Liver (tissue), 9 donors: Measurements from ENCODE around the gene SPRN. TPM values are rescaled to one million over a fixed set of nuclear protein-coding genes. Genes with fewer than 3 reads are reported as not detected.

Experiments
- DNase-seq: peaks from one replicate; pipeline ENCODE4 v3.0.0-alpha.2; 2017; ENCODE audit warnings: low spot score
- H3K27ac ChIP-seq, 2 donors: one replicate each; pipeline ENCODE4 v1.7.0; 2013; ENCODE audit warnings: inconsistent platforms in 2 of 2, low read length in 2 of 2, control low read depth in 1 of 2, low read depth in 1 of 2, mild to moderate bottlenecking in 1 of 2
- H3K27me3 ChIP-seq, 4 donors: one replicate each; pipeline versions ENCODE4 v1.6.1 to v1.7.0; 2013; ENCODE audit warnings: low read length in 3 of 4, inconsistent platforms in 1 of 4, mild to moderate bottlenecking in 1 of 4, moderate library complexity in 1 of 4; ENCODE audit not compliant: control insufficient read depth in 4 of 4, insufficient read depth in 4 of 4
- H3K36me3 ChIP-seq, 4 donors: one replicate each; pipeline versions ENCODE4 v1.6.1 to v1.7.0; 2013; ENCODE audit warnings: low read length in 3 of 4, mild to moderate bottlenecking in 3 of 4, low read depth in 1 of 4, moderate library complexity in 1 of 4; ENCODE audit not compliant: control insufficient read depth in 4 of 4, insufficient read depth in 3 of 4
- H3K4me1 ChIP-seq, 4 donors: one replicate each; pipeline versions ENCODE4 v1.6.1 to v1.7.0; 2013; ENCODE audit warnings: low read length in 3 of 4, mild to moderate bottlenecking in 3 of 4, moderate library complexity in 1 of 4; ENCODE audit not compliant: control insufficient read depth in 4 of 4, insufficient read depth in 4 of 4
- H3K4me3 ChIP-seq, 3 donors: one replicate each; pipeline versions ENCODE4 v1.6.1 to v1.7.0; 2013; ENCODE audit warnings: low read length in 3 of 3, control low read depth in 1 of 3, low read depth in 1 of 3, mild to moderate bottlenecking in 1 of 3
- H3K9ac ChIP-seq, 2 donors: one replicate each; pipeline ENCODE4 v1.7.0; 2013; ENCODE audit warnings: low read length in 2 of 2, mild to moderate bottlenecking in 2 of 2, moderate library complexity in 2 of 2, control low read depth in 1 of 2, low read depth in 1 of 2
- H3K9me3 ChIP-seq, 4 donors: one replicate each; pipeline versions ENCODE4 v1.6.1 to v1.7.0; 2013; ENCODE audit warnings: low read length in 3 of 4; ENCODE audit not compliant: control insufficient read depth in 4 of 4
- EGR1 ChIP-seq, 2 donors: IDR thresholded peaks; 2 replicates each; pipeline ENCODE4 v1.6.1; 2016 to 2018; ENCODE audit warnings: antibody characterized with exemption in 2 of 2, low read depth in 2 of 2
- FOXA1 ChIP-seq: IDR thresholded peaks from 2 replicates; pipeline ENCODE4 v1.6.1; 2016; ENCODE audit warnings: antibody characterized with exemption
- FOXA2 ChIP-seq: IDR thresholded peaks from 2 replicates; pipeline ENCODE4 v1.6.1; 2016; ENCODE audit warnings: antibody characterized with exemption
- GABPA ChIP-seq, 2 donors: IDR thresholded peaks in 1 of 2; conservative IDR thresholded peaks in 1 of 2; 2 replicates each; pipeline ENCODE4 v1.6.1; 2016; ENCODE audit warnings: antibody characterized with exemption in 2 of 2, mild to moderate bottlenecking in 1 of 2, moderate library complexity in 1 of 2
- HNF4A ChIP-seq, 2 donors: conservative IDR thresholded peaks; 2 replicates each; pipeline ENCODE4 v1.6.1; 2016; ENCODE audit warnings: antibody characterized with exemption in 2 of 2, mild to moderate bottlenecking in 2 of 2
- HNF4G ChIP-seq: IDR thresholded peaks from 2 replicates; pipeline ENCODE4 v1.6.1; 2016; ENCODE audit warnings: antibody characterized with exemption
- JUND ChIP-seq, 2 donors: IDR thresholded peaks; 2 replicates each; pipeline ENCODE4 v1.6.1; 2016; ENCODE audit warnings: antibody characterized with exemption in 2 of 2
- MAX ChIP-seq: IDR thresholded peaks from 2 replicates; pipeline ENCODE4 v1.6.1; 2016; ENCODE audit warnings: antibody characterized with exemption
- REST ChIP-seq: IDR thresholded peaks from 2 replicates; pipeline ENCODE4 v1.6.1; 2016; ENCODE audit warnings: antibody characterized with exemption, mild to moderate bottlenecking
- RXRA ChIP-seq, 2 donors: IDR thresholded peaks; 2 replicates each; pipeline ENCODE4 v1.6.1; 2017 to 2018; ENCODE audit warnings: antibody characterized with exemption in 2 of 2, mild to moderate bottlenecking in 1 of 2
- SP1 ChIP-seq: IDR thresholded peaks from 2 replicates; pipeline ENCODE4 v1.6.1; 2018; ENCODE audit warnings: antibody characterized with exemption, mild to moderate bottlenecking
- TAF1 ChIP-seq: conservative IDR thresholded peaks from 2 replicates; pipeline ENCODE4 v1.6.1; 2016; ENCODE audit warnings: antibody characterized with exemption, mild to moderate bottlenecking
- YY1 ChIP-seq: IDR thresholded peaks from 2 replicates; pipeline ENCODE4 v1.6.1; 2016; ENCODE audit warnings: antibody characterized with exemption, mild to moderate bottlenecking
- ZBTB33 ChIP-seq: IDR thresholded peaks from 2 replicates; pipeline ENCODE4 v1.6.1; 2016; ENCODE audit warnings: antibody characterized with exemption
- WGBS: extraction: QIAGEN DNeasy Blood & Tissue Kit; methylation state at CpG from one replicate; pipeline ENCODE4 v1.1.7; 2013; 5-methylcytosine and 5-hydroxymethylcytosine counted together
- polyA plus RNA-seq, 2 donors: library from polyadenylated mRNA; stranded (reverse) in 1 of 2; unstranded in 1 of 2; fragments of 200-250 nt in 1 of 2; fragments of >200 nt in 1 of 2; fragmentation: Nextera tagmentation in 1 of 2; extraction: Ambion mirVana in 1 of 2; gene quantifications; one replicate each; pipeline versions ENCODE4 v1.2.1 to v1.2.3, GENCODE V29; 2013 to 2015
- total RNA-seq, 2 donors: library from RNA; depleted of rRNA; stranded (reverse); fragments of >200 nt; gene quantifications; one replicate each; pipeline ENCODE4 v1.2.3, GENCODE V29; 2014
- TF ChIP-seq, protein P1 (sequence below): IDR thresholded peaks from 2 replicates; pipeline ENCODE4 v1.6.1; 2016; ENCODE audit warnings: antibody characterized with exemption
- TF ChIP-seq, protein P2 (sequence below): fragments of 150-350 bp; IDR thresholded peaks from 2 replicates; pipeline ENCODE4 v1.5.1; 2017; ENCODE audit warnings: improper control_type of control experiment, low read depth, low read length; ENCODE audit not compliant: missing input control
- donor health status: healthy.
- donor health status: healthy.
- donor health status: healthy.
- donor health status: healthy.
- donor health status: healthy.

SPRN gene
- total and polyA plus RNA-seq, 4 donors: 1.3 to 36.4 TPM; not detected in 2

DNA sequence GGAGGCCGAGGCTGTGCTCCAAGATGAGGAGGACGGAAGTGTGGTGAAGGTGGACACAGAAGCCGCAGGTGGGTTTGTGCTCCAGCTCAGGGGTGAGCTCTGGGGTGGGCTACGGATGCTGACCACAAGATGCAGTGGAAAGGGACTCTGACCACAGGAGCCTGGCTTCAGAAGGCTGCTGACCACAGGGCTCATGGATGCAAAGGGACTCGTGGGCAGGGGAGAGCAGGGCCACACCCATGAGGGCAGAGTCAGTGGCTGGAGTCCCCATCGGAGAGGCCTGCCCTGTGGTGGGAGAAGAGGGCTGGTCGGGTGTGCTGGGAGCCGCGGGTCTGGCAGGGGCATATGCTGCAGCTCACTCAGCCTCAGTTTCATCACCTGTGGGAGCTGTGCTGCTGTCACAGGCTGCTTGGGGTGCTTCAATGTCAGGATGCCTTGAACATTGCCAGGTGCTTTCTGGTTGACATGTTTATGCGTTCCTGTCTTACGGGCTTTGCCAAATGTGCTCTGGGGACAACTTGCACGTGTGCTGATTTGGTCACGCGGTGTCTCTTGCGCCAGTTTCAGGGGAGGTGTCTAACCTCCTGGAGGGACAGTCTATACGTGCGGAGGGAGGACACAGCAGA is 43.0 kb upstream of the SPRN start:
- peaks cover 0 to 7% (median 0%) of the 10 kb centered on the region in 4 donors for H3K4me1 ChIP-seq
- H3K27ac ChIP-seq: no peak overlapping the region
- H3K4me3 ChIP-seq: no peak overlapping the region
- no peak overlapping the region for H3K9ac ChIP-seq
- TF ChIP-seq RXRA (IDR thresholded peaks at IDR 0.05) (no peak), MAX (no peak), JUND (IDR thresholded peaks at IDR 0.05) (no peak), EGR1 (IDR thresholded peaks at IDR 0.05; ENCODE audit: low read depth in 2 of 2) (no peak), HNF4G (no peak), ZBTB33 (no peak), YY1 (no peak), SP1 (no peak), GABPA (IDR thresholded peaks at IDR 0.05 in 1 of 2, conservative IDR thresholded peaks at IDR 0.05 in 1 of 2) (no peak), TAF1 (no peak), FOXA1 (no peak)
- TF ChIP-seq, protein P1, sequence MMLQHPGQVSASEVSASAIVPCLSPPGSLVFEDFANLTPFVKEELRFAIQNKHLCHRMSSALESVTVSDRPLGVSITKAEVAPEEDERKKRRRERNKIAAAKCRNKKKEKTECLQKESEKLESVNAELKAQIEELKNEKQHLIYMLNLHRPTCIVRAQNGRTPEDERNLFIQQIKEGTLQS: no peak
- TF ChIP-seq, protein P2, sequence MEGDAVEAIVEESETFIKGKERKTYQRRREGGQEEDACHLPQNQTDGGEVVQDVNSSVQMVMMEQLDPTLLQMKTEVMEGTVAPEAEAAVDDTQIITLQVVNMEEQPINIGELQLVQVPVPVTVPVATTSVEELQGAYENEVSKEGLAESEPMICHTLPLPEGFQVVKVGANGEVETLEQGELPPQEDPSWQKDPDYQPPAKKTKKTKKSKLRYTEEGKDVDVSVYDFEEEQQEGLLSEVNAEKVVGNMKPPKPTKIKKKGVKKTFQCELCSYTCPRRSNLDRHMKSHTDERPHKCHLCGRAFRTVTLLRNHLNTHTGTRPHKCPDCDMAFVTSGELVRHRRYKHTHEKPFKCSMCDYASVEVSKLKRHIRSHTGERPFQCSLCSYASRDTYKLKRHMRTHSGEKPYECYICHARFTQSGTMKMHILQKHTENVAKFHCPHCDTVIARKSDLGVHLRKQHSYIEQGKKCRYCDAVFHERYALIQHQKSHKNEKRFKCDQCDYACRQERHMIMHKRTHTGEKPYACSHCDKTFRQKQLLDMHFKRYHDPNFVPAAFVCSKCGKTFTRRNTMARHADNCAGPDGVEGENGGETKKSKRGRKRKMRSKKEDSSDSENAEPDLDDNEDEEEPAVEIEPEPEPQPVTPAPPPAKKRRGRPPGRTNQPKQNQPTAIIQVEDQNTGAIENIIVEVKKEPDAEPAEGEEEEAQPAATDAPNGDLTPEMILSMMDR: no peak
- DNase-seq: peak; percentile 30
- peaks cover 0 to 2% (median 0%) of the 10 kb centered on the region in 4 donors for H3K9me3 ChIP-seq
- WGBS: 94% methylated on average over 17 of the region's 17 CpGs
- no peaks in the 10 kb centered on the region for H3K27me3 ChIP-seq
- H3K36me3 ChIP-seq: no peaks in the 10 kb centered on the region

- H3K9ac ChIP-seq: no peak overlapping the region
- no peak for DNase-seq
- no peak overlapping the region for H3K27ac ChIP-seq
- peaks cover 0 to 7% (median 0%) of the 10 kb centered on the region in 4 donors for H3K4me1 ChIP-seq
- no peak overlapping the region for H3K4me3 ChIP-seq
- H3K36me3 ChIP-seq: no peaks in the 10 kb centered on the region
- peaks cover 0 to 2% (median 0%) of the 10 kb centered on the region in 4 donors for H3K9me3 ChIP-seq
- no peaks in the 10 kb centered on the region for H3K27me3 ChIP-seq
- 94% methylated on average over 7 of the region's 7 CpGs for WGBS
- TF ChIP-seq, protein P1: no peak
- TF ChIP-seq JUND (IDR thresholded peaks at IDR 0.05) (no peak), MAX (no peak), FOXA2 (no peak), YY1 (no peak), SP1 (no peak), REST (no peak), HNF4A (conservative IDR thresholded peaks at IDR 0.05) (no peak), ZBTB33 (no peak), HNF4G (no peak), EGR1 (IDR thresholded peaks at IDR 0.05; ENCODE audit: low read depth in 2 of 2) (no peak), GABPA (IDR thresholded peaks at IDR 0.05 in 1 of 2, conservative IDR thresholded peaks at IDR 0.05 in 1 of 2) (no peak)
- TF ChIP-seq, protein P2: no peak
Measured at GRCh38 chr10:133466683-133467275, 42.4 kb upstream of the SPRN start.
